Stimulated activated CD8-positive, alpha-beta memory T cell treated with anti-CD3 and anti-CD28 coated beads, Interleukin-12 subunit alpha, Interleukin-12 subunit beta, amount 100 ng/mL, for 24 hours (primary cell): Measurements from ENCODE around the gene CLDN20.
"Not testable (repeated sequence)": the region's sequence is repeated elsewhere in the genome, so short reads cannot be mapped to it uniquely, and the experiment has no call there.

Experiments used
- DNase-seq: peaks from one replicate; pipeline ENCODE4 v3.0.0-alpha.2; 2020; ENCODE audit errors: extremely low read depth

CLDN20 gene

DNA sequence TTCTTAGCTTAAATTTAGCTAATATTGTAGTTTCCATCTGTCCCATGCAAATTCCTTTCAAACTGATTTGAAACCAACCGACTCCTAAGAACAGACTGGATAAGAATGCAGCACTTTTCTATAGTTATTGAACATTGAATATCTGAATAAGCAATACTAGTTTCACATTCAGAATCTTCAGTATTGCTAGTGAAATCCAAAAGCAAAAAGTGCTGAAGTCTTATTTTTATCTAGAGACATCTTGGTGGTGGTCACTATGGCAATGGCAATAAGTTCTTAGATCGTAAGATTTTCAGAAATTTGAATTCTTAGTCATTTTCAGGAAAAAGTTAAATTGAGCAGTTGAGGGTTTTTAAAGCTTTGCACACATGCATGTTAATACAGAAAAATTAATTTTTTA, 47.8 kb downstream of the CLDN20 start:
- no peak for DNase-seq

- not testable (repeated sequence) for DNase-seq
Measured at GRCh38 chr6:155312950-155313349, 49.1 kb downstream of the CLDN20 start.

GRCh38 chr6:155313602-155314091, 49.8 kb downstream of the CLDN20 start:
- DNase-seq = no peak

- peak; percentile 96 for DNase-seq
Measured at GRCh38 chr6:155314092-155314772, 50.4 kb downstream of the CLDN20 start, which contains the start of gene TFB1M. TFB1M (minus strand) TSS chr6:155314484; CDS start chr6:155314428, 56 bp downstream.

DNA sequence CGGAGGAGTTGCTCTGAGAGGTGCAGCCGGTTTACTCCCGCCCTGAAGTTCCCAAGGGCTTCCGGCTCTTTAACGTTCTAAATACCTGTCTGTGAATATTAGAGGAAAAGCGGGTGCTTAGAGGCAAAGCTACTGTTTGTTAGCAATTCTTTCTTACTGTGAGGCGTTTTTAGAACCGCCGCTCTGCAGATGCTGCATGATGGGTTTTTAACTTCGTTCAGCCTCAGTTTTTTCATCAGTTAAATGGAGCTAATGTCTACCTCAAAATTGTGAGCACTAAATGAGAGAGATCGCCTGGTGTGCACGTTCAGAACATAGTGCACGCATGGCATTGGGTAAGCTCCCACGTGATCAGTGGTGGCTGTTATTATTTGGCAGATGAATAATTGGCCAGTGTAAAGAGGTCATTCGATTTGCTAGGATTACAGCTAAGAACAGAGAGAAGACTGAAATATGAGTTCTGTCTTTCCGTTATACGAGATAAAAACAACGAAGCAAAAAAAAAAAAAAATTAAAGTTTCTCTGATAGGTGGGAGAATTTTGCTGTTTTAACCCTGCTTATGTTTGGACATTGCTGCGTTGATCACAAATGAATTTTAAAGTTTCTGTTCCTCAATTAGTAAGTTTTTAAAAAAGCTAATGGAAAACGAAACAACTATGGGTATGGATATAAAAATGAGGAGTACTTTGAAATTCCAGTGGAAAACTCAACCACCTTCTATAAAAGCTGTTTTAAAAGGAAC, 51.1 kb downstream of the CLDN20 start:
- peak; percentile 5 for DNase-seq

DNA sequence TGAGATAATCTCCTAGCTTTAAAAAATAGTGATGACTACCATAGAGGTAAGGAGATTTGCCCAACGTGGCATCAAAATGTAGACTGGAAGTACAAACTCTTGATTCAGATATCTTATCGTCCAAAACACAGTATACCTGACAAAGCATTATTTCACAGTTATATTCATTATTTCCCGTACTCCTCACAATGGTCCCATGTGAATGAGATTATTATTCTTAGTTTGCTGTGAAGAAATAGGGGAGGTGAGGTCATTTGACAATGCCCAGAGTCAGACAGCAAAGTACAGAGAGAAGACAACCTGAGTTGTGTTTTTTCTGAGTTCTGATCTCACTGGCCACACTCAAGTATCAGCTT, 51.7 kb downstream of the CLDN20 start:
- no peak for DNase-seq

DNA sequence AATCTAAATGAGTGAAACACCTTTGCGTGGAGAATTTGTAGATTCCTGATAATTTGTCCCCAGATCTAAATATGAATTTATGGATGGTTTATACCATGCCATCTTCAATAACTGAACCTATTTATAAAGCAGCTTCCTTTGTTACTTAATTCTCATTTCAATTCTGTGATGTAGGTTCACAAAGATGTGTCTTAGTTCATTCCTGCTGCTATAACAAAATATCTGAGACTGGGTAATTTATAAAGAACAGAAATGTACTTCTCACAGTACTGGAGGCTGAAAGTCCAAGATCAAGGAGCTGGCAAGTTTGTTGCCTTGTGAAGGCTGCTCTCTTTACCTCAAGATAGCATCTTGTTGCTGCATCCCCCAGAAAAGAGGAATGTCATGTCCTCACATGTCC, 52.6 kb downstream of the CLDN20 start:
- no peak for DNase-seq

- no peak for DNase-seq
Measured at GRCh38 chr6:155317186-155317585, 53.4 kb downstream of the CLDN20 start.

DNA sequence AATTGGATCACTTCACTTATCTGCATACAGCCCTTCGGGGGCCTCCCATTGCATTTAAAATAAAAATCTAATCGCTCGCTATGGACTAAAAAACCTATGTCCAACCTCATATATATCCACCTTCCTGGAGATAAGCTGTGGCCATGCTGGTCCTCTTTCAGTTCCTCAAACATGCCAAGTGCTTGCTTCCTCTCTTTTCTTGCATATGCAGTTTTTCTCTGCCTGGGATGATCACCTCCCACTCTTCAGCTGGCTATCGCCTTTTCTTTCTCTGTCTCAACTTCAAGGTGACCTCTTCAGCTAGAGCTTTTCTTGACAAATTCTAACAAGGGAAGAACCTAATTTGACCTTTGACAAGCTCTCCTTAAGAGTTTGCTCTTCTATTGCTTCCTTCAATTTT, 56.1 kb downstream of the CLDN20 start:
- DNase-seq = no peak

DNA sequence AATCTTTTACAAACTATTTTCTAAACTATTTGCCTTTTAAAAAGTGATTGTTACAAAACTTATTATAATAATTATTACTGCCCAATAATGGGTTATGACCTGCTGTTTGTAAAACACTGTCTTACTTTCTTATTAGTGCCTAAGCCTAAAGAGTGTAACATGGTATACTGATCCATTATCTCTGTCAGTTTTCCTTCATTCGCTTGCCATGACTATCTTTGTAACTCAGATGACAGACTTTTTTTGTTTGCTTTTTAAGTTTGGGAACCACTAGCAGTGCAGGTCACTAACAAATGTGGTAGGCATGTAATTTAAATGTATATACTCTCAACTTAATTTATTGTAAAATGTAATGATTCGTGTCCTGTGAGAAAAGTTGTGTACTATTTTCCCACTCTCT, 60.4 kb downstream of the CLDN20 start:
- no peak for DNase-seq

GRCh38 chr6:155324993-155325392, 61.2 kb downstream of the CLDN20 start:
- DNase-seq = no peak

DNA sequence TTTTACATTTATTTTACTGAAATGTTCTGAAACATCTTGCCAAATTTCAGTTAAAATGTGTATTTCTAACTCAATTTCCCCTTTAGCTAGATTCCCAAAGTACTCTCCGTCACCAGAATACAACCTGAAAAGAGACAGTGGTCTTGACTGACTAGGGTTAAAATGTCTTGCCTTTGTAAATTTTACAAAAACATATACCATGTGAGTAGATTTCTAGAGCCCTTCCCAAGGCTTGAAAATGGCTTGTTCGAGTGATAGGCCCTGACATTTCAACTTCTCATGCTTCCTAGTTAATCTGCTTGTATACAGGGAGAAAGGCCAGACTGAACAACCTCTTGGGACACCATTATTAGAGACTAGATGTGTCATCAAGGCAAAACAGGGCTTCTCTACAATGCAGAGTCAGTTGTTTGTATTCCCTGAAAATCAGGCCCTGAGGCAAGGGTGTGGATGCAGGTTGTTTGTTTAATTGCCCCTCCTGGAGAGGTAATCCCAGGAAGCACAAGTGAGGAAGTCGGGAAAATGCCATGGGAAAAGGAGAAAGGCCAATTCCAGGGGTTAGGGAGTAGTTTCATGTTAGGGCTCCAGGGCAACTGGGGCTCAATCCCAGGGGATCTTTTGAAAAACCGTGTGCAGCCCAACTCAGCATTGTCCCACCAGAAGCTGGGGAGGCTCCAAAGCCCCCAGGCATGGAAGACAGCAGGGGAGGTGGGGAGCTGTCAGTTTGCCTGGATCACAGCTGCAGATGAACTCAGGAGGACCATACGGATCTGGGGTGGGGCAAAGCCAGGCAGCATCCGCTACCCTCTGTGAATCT, 62.1 kb downstream of the CLDN20 start:
- no peak for DNase-seq
